NCI-H1694 treated with DMSO at 0.1 percent for 48 hours (cell line): ENCODE data around the gene PRKCA.

Experiments used
- DNase-seq: peaks from one replicate; lab custom pipeline; 2025; lab: John Stamatoyannopoulos, UW

The PRKCA gene

DNA sequence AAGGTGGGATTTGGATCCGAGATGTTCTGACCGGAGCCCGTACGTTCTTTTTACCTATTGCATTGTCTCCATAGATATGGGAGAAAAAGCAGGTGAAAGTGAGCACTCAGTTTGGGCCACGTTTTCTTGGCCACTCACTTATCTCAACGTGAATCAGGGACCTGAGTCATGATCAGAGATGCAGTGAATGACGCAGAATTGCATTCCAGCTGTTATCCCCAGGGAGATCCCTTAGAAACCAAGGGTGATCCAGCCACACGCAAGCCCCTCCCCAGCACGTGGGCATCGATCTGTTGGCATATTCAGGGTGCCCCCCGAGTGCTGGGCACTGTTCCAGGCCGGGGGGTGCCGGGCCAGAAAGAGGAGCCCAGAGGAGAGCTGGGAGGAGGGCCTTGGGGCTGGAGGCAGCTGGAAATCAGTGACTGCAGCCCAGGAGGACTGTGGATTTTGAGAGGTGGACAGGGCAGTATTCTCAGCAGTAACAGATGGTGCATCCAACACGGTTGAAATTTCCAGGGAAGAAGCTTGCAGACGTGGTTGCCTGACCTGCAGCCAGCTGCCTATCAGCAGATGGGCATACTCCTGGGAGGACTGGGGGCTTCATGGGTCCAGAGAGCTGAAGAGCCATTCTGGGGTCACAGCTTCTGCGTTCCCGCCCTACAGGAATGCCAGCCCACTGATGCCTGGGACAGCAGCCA is 445.3 kb downstream of the PRKCA start:
- no peak for DNase-seq

DNA sequence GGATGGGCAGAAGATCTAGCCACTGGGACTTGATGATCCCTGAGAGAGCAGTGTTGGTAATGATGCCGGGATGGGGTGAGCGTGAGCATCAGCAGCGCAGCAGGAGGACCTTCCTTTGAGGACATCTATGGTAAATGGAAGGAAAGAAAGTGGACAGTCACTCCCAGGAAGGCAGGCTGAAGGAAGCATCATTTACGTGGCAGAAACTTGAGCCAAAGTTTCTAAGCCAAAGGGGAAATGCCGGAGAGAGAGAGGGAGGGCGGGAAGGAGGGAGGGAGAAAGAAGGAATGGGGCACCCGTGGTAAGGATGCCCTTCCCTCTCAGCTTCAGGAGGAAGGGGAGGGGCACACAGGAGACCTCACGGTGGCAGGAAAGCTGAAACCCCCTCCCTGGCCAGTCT is 446.2 kb downstream of the PRKCA start:
- no peak for DNase-seq

DNA sequence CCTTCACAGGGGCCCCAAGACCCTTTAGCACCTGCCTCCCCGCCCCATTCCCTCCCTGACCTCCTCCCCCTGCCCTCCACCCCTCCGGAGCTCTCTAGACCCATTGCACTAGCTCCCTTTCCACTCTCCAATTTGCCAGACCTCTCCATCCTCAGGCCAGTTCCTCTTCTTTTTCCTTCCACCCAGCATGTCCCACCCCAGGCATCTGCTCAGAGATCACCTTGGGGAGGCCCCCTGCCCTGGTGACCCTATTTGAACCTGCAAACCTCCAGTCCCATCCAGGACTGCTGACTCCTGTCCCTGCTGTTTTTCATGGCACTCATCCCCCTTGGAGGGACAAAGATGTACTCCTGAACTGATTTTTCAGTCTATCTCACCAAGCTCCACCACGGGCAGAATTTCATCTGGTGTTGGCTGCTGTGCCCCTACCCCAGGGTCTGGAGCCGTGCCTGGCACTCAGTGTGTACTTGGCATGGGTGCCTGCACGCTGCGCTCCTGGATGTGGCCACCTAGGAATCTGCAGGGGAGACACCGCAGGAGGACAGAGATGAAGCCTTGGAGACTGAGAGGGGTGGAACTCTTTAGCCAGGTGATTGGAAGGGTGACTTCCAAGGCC is 446.9 kb downstream of the PRKCA start:
- no peak for DNase-seq

DNA sequence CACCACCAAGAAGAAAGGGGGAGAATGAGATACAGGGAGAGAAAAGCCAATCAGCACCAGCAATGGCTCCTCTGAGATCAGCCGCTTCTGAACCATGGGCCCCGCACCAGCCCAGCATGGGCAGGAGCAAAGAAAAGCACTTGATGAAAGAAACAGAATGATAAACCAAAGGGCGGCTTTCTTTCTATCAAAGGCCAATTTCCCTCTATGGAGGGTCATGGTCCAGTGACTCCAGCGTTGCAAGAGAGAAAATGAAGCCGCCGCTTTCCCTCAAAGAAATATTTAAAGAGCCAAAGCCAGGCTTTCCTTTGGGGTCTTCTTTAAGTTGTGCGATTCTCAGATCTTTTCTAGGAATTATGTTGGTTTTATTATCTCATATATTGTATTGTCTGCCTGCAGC is 447.7 kb downstream of the PRKCA start:
- DNase-seq = no peak

DNA sequence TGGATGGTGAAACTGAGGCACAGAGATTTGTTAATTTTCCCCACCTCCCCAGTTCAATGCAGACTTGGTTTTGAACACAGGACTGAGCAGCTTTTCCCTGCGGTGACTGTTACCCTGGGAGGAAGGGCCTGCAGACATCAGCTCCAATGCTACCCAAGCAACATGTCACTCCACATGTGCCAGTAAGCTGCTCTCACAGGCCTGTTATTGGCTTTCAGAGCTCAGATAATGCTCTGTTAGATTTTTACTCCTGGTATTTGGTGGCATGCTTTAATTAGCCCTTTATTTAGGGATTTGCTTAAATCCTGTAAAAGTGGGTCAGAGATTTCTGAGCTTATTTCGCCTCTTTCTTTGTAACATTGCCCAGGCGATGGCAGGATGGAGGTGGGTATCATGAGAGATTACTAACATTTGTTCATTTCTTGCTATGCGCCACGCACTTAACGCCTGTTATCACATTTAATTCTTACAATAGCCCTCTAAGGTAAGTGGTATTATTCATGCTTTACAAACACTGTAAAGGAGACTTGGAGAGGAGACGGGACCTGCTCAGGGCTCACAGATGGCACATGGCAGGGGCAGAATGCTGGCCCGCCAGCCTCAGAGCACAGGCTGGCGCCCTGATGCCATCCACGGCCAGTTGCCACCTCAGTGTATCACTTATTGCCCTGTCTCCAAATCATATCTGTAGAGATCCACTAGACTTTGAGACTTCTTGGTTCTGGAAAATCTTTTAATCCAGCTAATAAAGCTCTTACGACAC is 448.5 kb downstream of the PRKCA start:
- no peak for DNase-seq

DNA sequence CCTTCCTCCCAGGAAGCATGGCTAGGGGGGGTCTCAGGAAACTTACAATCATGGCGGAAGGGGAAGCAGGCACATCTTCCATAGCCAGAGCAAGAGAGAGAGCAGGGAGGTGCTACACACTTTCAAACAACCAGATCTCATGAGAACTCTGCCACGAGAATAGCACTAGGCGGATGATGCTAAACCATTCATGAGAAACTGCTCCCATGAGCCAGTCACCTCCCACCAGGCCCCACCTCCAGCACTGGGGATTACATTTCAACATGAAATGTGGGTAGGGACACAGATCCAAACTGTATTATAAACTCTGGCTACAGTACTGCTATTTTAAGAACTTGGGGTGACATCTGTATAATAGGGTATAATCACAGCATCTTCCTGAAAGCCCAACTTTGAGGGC is 449.4 kb downstream of the PRKCA start:
- DNase-seq = no peak

DNA sequence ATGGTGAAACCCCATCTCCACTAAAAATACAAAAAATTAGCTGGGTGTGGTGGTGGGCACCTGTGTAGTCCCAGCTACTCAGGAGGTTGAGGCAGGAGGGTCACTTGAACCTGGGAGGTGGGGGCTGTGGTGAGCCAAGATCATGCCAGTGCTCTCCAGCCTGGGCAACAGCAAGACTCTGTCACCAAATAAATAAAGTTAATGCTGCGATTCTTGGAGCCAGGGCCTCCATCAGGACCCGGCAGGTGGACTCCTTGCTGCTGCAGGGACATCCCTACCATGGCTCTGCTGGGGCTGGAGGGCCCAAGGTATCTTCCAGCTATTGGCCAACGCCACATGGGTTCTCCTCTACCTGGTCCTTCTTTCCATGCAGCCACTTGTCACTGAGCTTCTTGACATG is 450.0 kb downstream of the PRKCA start:
- DNase-seq = no peak

DNA sequence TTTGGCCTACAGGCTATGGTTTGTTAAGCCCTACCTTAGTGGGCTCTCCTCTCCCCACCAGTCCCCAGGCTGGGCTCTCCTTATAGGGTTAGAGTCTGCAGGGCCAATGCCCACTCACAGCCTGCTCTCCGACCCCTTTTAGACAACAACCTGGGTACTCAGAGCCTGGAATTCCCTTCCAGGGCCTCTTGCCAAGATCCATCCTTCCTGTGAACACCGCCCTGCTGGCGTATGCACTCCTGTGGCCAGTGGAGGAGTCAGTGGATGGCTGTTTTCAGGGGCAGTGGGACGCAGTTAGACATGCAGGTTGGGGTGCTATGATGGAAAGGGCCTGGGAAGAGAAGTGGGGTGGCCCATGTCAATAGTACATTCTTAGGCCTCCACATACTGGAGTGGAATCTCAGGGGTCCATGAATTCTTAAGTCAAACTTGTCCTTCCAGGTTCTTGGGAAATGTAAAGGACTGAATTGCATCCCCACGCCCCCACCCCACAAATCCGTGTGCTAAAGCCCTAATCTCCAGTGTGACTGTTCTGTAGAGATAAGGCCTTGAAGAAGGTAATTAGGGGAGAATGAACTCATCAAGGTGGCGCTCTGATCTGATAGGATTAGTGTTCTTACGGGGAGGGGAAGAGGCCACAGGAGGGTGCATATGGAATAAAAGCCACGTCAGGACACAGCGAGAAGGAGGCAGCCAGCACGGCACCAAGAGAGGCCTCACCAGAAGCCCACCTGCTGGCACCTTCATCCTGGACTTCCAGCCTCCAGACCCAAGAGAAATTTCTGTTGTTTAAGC is 450.9 kb downstream of the PRKCA start:
- no peak for DNase-seq

DNA sequence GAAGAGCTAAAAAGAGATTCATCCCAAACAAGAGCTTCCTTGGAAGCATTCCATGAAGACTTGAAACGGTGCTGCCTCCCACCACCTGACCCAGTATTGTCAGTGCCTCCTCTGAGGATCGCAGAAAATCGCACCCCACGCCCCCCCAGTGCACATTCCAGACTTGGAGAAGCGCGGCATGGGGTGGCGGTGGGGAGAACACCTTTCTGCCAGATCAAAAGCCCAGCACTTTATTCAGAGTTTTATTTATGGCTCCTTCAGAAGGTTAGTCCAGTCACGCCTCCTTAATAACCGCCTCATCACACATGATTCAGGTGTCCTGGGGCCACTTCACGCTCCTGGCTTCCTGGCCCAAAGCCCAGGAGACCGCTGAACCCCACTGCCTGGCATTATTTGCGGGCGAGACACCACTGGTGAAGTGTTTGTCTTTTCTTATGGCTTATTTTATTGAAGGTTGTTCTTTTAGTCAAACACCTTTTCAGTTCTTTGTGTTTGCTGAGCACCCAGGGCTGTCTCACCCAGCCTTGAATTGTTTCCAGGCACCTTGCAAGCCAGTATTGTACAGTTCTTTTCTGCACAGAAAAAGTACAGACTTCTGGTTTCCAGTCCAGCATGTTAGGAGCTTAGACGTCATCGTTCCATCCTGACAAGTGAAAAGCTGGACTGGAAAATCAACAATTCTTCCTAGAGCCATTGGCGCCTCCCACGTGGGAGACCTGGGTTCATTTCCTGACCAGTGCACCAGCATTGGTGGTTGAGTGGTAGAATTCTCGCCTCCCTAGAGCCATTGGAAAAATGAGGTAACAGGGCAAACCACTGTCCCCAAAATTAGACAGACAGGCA is 452.9 kb downstream of the PRKCA start:
- DNase-seq = no peak

DNA sequence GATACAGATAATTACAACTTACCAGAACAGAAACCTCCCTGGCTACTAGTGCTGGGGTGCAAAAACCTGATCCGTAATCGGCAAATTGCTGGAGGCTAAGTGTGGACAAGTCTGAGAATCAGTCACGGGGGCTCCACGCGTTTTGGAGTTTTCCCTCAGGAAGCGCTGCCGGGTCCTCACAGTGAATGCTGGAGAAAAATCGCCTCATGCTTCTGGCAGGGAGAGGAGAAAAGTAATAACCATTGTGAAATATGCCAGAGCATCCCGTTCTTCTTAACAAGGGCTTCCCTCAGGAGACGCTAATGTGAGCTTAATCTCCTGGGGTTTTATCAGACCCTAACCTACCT is 453.5 kb downstream of the PRKCA start:
- no peak for DNase-seq

DNA sequence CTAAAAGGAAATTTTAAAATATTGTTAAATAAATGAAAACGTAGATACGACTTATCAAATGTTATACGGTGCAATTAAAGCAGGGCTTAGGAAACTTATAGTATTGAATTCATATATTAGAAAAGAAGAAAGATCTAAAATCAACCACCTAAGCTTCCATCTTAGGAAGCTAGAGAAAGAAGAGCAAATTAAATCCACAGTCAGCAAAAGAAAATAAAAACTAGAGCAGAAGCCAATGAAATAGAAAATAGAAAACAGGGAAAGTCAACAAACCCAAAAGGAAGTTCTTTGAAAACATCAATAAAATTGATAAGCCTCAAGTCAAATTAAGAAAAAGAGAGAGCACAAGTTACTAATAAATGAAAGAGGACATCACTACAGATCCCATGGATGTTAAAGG is 457.9 kb downstream of the PRKCA start:
- DNase-seq = no peak

DNA sequence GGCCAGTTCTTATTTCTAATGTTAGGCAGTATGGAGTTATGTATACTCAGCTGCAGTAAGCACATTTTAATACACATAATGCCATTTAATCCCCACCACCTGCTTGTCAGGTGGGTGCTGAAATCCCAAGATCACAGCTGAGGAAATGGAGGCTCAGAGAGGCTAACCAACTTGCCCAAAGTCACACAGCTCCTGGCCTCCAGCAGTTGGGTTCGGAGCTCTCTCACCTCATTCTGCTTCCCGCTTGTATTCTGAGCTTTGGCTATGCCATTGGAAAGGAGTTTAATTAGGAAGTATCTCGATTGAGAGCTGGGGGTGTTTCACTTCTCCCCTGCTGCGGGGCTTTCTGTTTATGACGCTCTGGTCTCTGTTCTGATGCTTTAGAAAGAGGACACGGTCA is 459.9 kb downstream of the PRKCA start:
- no peak for DNase-seq

DNA sequence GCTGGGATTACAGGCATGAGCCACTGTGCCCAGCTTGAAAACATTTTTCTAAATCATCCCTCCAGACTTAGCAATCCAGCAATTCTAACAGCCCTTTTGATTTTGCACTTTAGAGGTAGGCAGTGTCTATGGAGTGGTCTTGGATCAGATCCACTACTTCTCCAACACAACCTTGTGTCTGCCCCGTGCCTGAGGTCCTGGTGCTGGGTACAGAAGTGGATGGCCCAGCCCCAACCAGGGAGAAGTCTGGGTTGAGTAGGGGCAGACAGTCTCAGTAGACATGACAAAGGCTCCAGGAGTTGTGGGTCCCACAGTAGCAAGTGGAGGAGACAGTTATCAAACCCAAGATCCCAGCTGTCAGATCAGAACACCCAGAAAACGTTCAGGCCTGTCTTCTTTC is 460.6 kb downstream of the PRKCA start:
- DNase-seq = no peak

DNA sequence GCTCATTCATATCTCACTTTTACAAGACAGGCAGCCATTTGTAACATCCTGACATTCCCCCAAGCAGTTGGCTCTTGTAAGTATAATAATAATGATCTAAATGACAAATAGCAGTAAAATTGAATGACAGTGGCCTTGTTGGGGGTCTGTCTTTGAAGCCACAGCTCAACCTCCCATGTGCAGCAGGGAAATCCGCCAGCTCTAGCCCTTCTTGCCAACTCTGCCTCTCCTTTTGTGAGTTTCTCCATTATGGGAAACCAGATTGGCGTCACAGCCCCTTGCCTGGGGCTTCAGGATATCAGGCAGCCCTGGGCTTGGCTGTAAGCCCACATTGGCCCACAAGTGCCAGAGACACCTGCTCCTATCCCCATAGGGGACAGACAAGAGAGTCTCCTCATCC is 462.1 kb downstream of the PRKCA start:
- DNase-seq = no peak

DNA sequence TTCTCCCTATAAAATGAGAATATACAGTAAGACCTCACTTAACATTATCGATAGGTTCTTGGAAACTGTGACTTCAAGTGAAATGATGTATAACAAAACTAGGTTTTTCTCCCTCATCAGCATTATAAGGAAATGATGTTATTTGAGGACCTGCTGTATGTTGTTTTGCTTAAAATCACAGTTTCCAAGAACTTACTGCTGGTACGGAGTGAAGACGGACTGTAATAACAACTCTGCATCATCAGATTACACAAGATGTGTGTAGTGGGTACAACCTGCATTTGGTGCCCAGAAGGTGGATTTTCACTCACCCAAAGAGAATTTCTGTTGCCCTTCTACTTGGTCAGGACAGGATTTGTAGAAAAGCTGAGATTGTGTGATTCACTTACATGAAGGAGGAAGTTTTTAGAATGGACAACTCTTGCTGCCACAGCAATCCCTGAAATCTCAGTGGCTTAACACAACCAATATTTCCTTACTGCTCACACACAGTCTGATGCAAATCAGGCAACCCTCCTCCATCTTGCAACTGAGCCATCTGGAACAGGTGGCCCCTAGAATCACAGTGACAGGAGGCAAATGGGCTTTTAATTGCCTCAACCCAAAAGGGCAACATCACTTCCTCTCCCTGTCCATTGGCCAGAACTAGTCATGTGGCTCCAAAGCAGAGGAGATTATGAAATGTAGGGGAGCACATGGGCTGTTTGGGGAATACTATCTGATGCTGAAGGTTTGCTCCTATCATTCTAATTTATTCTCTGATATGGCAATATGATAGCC is 464.9 kb downstream of the PRKCA start:
- DNase-seq = no peak

DNA sequence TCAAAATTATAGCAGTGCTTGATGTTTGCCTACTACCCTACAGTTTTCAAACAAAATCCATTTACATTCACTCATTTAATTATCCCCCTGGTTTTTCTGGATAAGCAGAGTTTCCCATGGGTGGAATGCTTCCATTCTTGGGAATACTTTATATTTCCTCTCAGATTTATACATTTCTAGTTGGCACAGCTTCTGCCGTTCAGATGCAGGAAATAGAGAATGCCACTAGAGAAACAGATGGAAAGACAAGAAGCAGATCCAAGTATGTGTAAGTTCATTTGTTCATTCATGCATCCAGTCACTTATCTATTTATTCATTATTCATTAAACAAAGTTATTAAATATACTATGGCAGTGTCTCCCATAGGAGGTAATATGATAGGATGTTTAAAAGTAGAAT is 467.5 kb downstream of the PRKCA start:
- no peak for DNase-seq

DNA sequence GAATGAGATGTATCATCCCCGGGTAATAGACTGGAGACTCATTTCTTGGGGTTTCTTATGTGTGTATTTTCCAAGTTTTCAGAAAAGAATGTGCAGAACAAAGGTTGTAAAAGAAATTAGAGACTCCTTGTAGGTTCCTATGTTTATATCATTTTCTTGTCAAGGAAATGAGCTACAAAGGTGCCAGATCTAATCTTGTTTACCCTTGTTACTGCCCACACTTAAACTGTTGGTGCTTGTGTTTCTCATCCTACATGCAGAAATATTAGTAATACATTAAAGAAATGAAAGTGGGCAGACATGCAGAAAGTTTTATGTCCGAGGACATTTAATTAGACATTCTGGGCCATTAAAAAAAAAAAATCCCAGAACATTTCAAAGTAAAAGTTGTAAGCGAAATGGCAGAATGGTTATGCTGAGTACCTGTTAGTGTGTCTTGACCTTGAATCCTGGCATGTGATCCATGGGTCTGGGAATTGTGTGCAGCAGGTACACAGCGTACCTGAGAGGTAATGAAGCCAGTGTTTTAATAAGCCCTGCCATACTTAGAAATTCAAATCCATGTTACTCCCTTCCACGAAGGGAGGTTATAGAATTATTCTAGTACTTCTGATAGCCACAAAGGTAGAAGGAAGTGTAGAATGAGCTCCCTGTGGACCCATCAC is 469.9 kb downstream of the PRKCA start:
- no peak for DNase-seq

DNA sequence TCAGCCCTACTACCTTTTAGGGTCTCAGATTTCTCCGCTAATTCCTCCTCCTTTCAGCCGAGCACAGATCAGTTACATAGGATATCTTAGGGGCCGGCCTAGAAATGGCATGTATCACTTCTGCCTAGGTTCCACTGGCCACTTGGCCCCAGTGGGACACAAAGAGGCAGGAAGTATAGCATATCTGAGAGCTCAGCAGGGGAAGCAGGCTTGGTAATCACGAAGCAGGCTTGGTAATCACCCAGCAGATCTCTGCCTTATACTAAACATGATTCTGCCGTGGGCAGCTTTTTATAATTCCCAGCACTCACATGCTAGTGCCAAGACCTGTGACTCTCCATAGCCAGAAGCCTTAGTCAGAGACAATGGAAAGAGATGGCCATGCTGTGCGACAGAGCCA is 472.9 kb downstream of the PRKCA start:
- DNase-seq = no peak

DNA sequence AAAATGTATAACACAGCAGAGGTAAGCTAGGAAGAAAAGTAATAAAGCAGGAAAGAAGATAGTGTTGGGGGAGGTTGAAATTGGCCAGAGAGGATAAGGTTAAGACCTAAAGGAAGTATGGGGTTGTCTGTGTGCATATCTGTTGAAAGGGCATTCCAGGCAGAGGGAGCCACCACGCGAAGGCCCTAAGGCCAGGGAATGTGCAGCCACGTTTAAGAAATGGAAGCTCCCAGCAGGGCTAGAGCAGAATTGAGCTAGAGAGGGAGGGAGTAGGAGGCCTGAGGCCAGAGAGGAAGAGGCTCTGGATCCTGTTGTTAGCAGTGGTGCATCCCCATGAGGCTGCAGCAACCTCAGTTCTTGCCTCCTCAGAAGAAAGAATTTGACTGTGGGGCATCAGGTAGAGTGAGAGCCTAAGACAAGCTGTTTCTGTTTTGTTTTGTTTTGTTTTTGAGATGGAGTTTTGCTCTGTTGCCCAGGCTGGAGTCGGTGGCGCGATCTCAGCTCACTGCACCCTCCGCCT is 473.5 kb downstream of the PRKCA start:
- DNase-seq = no peak

DNA sequence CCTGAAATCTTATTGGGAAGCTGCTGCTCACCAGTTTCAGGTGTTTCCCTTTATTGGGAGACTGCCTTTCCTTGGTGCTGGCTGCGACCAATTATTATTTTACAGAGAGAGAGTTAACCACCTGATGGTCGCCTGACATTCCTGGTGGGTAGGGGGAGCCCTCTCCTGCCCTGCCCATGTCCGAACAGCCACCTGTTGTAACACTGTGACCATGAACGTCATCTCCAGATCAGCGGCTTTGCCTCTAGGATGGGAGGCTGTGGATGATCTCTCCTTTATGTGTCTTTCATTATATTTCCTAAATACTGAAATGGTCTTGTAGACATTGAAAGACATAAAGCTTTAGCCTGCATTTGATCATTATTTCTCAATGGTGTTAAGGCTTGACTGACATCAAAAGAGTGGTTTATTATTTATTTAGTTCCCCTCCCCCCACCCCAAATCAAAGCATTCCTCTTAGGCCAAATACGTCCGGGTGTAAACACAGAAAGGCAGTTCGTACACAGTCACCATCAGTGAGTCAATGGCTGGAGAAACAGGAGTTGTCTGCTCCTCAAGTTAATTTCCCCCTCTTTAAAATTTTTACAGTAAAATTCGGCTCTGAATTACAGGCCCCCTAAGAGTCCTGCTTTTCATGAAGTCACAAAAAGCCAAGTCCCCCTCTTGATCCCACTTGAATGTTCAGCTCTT is 474.7 kb downstream of the PRKCA start:
- DNase-seq = no peak
